Measurements from ENCODE around the gene PSAPL1.

Gene PSAPL1

DNA sequence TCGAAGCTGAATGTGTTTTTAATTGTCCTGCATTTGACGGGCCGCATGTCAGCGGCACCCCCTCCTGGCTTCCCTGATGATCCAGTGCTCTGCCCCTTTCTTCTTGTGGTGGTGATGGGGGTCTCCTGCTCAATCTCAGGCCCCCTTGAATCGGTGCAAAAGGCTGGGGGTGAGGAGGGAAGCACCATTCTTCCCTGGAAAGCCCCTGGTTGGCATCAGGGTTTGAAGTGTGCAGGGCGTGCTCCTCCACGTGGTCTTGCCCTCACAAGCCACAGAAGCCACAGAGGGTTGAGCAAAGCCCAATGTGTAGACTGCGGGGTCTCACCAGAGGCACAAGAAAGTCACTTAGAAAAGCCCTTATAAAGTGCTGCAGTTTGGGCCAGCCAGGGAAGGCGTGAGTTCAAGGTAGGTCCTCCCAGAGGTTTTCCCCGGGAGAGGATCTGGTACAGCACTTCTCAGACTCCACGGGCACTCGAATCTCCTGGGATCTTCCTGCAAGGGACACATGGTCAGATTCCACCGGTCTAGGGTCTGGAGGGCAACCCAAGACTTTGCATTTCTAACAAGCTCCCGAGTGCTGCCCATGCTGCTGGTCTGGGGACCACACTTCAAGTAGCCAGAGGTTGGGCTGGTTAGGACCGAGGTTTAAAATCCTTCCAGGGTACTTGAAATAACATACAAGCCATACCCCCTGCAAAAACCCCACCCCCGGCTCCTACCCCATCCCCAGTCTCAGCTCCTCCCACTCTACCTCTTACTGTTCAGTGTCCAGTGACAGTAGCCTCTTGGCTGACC, 35.1 kb downstream of the PSAPL1 start:
- Mint-ChIP-seq H3K4me3 (no peak overlapping the region), H3K27me3 (peaks cover 15% of the 10 kb centered on the region), H3K9me3 (peaks cover 6% of the 10 kb centered on the region)

DNA sequence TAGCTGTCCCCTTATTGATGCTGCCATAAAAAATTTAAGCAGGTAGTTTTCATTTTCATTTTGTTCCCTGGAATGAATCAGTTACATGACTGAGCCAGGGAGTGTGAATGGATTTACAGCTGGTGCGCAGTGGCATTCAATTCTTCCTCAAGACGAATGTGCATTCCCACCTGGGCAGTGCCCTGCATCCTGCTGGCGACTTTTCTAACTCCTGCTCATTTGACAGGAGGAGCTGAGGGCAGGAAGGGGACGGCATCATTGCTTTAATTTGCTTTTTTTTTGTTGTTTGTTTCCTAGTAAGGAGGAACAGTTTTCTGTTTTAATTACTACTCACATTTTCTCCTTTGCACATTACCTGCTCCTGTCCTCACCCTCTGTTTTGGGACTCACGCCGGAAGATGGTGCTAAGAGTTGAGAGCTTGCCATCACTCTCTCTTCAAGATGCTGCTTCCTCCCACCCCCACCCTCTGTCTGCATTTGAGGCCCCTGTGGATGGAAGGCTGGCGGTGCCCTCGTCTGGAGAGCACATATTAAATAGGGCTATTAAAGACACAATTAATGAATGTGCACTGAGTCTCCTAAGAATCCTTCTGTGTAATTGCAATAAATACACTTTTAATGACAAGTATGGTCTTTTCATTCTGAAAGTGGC, 35.8 kb downstream of the PSAPL1 start:
- H3K4me3 Mint-ChIP-seq, result no peak overlapping the region

More for the DNA sequence above, 35.1 kb downstream of the PSAPL1 start:
- no peak overlapping the region for H3K27ac Mint-ChIP-seq
- no peaks in the 10 kb centered on the region for H3K4me1 Mint-ChIP-seq
- H3K36me3 Mint-ChIP-seq, result no peaks in the 10 kb centered on the region

DNA sequence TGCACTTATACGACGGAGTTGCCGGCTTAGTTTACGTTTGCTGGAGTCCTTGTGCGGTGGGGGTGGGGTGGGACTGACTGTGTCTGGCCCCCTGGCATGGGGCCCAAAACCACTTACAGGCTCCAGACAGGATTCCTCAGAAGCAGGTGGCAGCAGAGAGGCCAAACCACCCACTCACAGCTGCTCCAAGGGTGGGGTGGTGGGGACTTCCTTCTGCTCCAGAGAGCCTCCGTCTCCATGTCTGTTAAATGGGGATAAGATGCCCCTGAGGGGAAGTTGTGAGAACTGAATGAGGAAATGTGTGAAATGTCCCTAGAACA, 36.7 kb downstream of the PSAPL1 start:
- Mint-ChIP-seq H3K27ac (no peak overlapping the region), H3K36me3 (no peaks in the 10 kb centered on the region), H3K4me3 (no peak overlapping the region), H3K4me1 (no peaks in the 10 kb centered on the region), H3K27me3 (peaks cover 16% of the 10 kb centered on the region), H3K9me3 (peaks cover 6% of the 10 kb centered on the region)

More for the DNA sequence above, 35.8 kb downstream of the PSAPL1 start:
- Mint-ChIP-seq H3K27me3 (peaks cover 15% of the 10 kb centered on the region), H3K9me3 (peaks cover 6% of the 10 kb centered on the region), H3K27ac (no peak overlapping the region), H3K36me3 (no peaks in the 10 kb centered on the region), H3K4me1 (no peaks in the 10 kb centered on the region)

DNA sequence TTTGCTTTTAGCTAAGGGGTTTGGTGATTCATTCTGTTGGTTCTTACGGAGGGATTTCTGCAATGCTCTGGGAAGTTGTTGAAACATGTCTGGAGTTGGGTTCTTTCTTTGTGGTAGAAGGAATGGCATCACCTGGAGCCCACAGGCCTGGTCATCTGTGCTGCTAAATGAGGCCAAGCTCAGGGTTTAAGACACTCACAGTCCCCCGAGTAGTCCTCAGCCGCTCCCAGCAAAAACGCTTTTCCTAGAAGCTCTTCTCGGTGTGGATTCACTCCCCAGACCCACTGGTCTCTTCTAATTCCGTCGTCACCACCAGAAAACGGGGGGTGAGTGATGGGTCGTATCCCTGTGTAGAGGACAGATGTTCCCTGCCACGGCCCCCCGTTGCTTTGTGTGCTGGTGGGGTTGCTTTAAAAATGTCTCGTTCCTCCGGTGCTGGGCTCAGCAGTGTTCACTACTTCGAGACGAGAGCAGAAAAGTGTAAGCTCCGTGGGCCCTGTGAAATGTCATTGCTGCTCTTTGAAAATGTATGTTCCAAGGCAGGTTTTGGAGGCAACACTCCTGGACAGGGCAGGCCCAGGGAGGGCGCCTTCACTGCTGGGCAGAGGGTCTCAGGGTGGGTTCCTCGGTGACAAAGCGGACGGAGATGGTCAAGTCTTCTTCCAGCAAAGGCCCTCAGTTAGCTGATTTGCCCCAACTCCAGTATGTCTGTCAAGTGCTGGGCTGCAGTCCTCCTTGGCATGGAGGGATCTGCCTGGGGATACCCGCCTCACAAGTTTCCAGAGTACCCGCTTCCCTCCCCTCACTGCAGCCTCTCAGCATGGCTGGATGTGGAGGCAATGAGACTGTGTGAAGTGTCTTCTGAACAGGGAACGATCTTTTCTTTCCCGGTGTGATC, 37.3 kb downstream of the PSAPL1 start:
- no peaks in the 10 kb centered on the region for H3K36me3 Mint-ChIP-seq
- no peaks in the 10 kb centered on the region for H3K4me1 Mint-ChIP-seq
- peaks cover 17% of the 10 kb centered on the region for H3K27me3 Mint-ChIP-seq
- no peak overlapping the region for H3K4me3 Mint-ChIP-seq
- H3K9me3 Mint-ChIP-seq, result peaks cover 6% of the 10 kb centered on the region
- H3K27ac Mint-ChIP-seq, result no peak overlapping the region

DNA sequence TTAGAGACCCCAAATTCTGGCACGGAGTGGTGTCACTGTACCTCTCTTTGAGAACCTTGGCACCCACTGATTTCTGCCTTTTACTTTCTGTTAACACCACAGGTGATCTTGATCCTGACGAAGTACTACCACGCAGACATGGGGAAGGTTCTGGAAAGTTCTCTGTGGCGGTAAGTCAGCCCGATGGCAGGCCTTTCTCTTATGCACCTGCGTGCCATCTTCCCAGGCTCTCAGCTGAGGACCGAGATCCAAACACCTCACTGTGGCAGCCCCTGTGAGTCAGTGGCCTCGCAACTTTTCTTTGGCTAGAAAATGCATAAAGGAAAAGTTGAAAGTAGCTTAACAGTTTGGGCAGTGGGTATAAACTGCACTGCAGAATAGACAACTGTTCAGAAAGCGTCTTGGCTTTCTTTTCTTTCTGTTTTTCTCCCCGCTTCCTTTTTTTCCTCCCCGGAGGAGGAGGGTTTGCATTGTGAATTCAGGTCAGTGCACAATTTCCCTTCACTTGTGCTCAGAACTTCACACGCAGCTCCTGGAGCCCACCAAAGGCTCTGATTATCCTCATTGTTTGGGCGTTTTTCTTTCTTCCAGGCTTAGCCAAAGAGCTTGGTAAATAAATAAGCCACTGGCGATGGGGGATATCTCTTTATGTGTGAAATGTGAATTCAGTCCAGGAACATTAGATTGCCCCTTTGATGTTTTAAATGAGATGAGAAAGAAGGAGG, 38.4 kb downstream of the PSAPL1 start:
- no peak overlapping the region for H3K27ac Mint-ChIP-seq
- no peaks in the 10 kb centered on the region for H3K36me3 Mint-ChIP-seq
- H3K4me3 Mint-ChIP-seq, result no peak overlapping the region
- peaks cover 17% of the 10 kb centered on the region for H3K27me3 Mint-ChIP-seq
- peaks cover 6% of the 10 kb centered on the region for H3K9me3 Mint-ChIP-seq
- H3K4me1 Mint-ChIP-seq, result no peaks in the 10 kb centered on the region

DNA sequence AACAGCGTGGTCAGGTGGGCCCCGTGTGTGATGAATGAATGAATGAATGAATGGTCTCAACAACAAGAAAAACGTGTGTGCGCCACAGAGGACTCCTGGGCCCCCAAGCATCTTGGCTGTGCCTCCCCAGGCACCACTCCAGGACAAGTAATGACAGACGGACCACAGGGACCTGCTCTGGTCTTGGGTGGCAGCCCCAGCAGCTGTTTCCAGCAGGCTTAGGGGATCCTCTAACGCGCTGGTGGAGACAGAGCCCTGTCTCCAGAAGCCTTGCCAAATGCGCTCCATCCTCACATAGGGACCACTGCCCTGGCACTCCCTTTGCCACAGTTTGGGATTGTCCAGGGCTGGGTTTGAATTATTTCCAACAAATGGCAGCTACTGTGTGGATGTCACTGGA, 39.1 kb downstream of the PSAPL1 start:
- Mint-ChIP-seq H3K4me1 (no peaks in the 10 kb centered on the region), H3K9me3 (peaks cover 3% of the 10 kb centered on the region), H3K36me3 (no peaks in the 10 kb centered on the region), H3K27ac (no peak overlapping the region), H3K27me3 (peaks cover 13% of the 10 kb centered on the region), H3K4me3 (no peak overlapping the region)

DNA sequence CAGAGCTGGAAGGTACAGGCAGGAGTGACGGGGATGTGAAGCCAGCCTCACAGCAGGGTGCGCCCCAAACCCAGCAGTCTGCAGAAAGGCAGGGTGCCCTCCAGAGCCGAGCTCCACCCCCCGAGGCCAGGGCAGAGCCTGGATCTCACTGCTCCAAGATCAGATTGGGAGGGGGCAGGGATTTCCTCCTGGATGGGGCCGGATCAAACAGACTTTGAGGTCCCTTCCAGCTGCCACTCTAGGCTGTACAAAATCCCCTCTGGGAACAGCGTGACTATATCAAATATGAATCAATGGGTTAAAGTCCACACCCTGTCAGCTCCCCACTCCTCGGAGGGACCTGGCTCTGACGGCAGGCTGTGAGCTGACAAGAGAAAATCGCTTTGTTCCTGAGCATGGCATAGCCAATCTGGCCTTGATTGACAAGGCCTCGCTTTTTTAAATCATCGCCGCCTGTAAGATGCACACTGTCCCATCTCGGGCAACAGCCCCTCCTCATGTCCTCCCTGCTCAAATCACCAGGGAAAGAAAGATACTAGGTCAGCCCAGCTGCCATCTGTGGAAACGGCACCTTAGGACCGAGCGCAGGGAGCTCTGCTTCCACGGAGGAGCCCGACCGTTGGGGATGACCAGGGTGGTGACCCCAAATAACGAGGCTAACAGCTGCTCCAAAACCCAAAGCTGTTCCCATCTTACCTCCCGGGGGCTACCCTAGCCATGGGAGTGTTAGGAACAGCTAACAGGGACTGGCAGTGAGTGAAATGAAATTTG, 39.9 kb downstream of the PSAPL1 start:
- peaks cover 9% of the 10 kb centered on the region for H3K27me3 Mint-ChIP-seq
- no peaks in the 10 kb centered on the region for H3K36me3 Mint-ChIP-seq
- H3K9me3 Mint-ChIP-seq, result no peaks in the 10 kb centered on the region
- no peak overlapping the region for H3K4me3 Mint-ChIP-seq
- H3K27ac Mint-ChIP-seq, result no peak overlapping the region
- no peaks in the 10 kb centered on the region for H3K4me1 Mint-ChIP-seq

DNA sequence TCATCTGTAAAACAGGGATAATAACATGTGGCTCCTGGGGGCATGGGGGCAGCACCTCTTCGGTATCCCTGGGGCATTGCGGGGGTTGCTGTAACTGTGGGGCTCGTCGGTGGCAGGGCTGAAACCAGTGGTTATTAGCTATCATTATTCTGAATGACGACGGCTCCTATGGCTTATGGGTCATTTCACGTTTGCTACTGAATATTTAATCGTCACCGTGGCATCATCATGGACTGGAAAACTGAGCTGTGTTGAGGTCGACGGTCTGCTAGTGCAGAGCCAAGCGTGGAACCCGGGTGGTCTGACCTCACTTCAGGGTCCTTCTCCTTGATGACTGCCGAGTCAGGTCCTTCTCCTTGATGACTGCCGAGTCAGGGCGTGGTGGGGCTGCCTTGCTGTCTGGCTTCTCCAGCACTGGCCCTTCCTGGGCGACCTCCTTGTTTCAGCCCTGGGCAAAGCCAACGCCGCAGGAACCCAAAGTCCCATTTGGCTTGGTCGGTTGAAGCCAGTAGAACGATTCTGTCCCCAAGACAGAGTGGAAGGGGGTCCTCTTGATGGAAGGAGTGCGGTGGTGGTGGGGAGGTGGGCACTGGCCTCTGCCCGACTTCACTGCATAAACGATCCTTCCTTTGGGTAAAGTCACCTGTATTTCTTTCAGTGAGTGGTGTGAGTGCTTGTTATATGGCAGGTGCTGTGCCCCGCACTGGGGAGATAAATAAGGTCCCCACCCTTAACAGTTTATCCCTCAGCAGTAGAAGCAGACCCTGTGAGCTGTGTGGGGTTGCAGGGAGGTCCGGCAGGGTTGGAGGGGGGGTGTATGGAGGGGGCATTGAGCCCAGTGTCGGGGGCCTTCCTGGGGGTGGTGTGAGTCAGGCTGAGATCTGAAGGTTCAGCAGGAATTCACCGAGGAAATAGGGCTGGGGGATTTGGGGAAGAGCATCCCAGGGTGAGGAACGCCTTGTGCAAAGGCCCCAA, 40.8 kb downstream of the PSAPL1 start:
- Mint-ChIP-seq H3K27ac (no peak overlapping the region), H3K4me1 (no peaks in the 10 kb centered on the region), H3K9me3 (no peaks in the 10 kb centered on the region), H3K36me3 (no peaks in the 10 kb centered on the region), H3K4me3 (no peak overlapping the region), H3K27me3 (peaks cover 6% of the 10 kb centered on the region)

DNA sequence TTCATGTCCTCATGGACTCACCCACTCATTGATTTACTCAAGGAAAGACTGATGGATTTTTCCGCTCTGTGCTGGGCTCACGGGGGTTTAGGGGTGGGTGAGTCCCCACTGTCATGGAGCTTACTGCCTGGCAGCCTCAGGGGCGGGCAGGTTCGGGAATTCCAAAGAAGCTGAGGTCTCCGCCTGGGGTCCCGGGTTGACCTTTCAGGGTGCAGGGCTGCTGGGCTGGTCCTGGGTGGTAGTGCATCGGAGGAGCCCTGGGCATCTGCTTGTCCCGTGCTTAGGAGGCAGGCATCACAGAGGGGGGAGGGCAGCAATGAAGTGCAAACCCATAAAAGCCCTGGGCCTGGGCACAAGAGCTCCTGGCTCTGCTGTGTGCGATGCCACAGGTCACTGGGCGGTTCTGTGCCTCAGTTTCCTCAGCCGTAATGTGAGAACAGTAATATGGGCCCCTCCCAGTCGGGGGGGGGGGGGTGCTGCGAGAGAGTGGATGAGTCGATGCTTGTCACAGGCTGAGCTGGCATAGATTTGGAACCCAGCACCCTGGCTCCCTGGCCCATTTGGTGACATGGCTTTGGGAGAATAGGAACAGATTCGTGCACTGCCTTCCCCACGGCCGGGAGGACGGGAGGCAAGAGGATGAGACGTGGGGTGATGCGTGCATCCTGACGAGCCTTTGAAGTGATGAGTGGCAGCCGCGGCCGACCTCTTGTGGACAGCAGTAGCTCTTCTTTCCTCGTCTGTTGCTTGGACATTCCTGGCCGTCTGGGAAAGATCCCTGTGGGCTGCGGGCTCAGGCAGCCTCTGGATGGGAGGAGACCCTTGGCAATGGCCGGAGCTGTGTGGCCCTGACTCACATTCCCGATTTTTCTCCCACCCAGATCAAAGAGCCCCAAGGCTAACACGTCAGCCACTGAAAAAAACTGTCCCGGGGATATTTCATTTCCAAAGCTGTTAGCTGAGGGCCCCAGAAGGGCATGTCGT, 42.0 kb downstream of the PSAPL1 start:
- H3K36me3 Mint-ChIP-seq, result no peaks in the 10 kb centered on the region
- H3K4me1 Mint-ChIP-seq, result no peaks in the 10 kb centered on the region
- H3K4me3 Mint-ChIP-seq, result no peak overlapping the region
- no peaks in the 10 kb centered on the region for H3K9me3 Mint-ChIP-seq
- peaks cover 2% of the 10 kb centered on the region for H3K27me3 Mint-ChIP-seq
- H3K27ac Mint-ChIP-seq, result no peak overlapping the region

DNA sequence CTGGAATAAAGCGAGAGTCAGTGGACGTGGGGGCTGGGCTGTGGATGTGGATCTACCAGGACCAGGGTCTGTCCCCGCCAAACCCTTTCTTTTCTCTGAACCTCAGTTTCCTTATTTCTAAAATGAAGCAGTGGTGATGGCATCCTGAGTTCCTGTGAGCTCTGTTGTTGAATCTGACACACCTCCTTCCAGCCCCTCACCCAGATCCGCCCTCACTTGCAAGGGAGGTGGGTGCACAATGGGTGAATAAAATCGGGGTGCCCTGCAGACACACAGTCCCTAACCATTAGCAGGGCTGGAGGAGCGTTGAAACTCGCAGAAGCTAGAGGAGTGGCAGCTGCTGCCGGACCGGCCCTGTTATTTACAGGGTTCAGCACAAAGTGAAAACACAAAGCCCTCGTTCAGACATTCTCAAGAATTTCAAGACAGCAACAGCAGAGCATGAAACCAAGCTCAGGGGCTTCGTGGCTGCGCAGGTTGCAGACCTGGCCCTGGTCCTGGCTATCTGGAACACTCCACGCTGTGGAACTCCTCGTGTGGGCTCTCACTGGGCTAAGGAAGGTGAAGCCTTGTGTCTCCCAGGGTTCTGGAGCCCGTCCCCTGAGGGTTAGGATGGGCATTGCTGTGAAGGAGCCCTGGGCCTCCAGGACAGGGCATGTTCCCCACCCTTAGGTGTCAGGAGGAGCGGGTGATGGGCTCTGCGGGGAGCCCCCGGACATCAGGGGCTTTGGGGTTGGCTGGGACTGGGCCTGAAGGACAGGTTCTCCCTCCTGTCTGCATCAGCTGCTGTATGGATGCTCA, 42.9 kb downstream of the PSAPL1 start:
- no peaks in the 10 kb centered on the region for H3K9me3 Mint-ChIP-seq
- peaks cover 2% of the 10 kb centered on the region for H3K27me3 Mint-ChIP-seq
- no peak overlapping the region for H3K27ac Mint-ChIP-seq
- no peaks in the 10 kb centered on the region for H3K4me1 Mint-ChIP-seq
- no peak overlapping the region for H3K4me3 Mint-ChIP-seq
- no peaks in the 10 kb centered on the region for H3K36me3 Mint-ChIP-seq

DNA sequence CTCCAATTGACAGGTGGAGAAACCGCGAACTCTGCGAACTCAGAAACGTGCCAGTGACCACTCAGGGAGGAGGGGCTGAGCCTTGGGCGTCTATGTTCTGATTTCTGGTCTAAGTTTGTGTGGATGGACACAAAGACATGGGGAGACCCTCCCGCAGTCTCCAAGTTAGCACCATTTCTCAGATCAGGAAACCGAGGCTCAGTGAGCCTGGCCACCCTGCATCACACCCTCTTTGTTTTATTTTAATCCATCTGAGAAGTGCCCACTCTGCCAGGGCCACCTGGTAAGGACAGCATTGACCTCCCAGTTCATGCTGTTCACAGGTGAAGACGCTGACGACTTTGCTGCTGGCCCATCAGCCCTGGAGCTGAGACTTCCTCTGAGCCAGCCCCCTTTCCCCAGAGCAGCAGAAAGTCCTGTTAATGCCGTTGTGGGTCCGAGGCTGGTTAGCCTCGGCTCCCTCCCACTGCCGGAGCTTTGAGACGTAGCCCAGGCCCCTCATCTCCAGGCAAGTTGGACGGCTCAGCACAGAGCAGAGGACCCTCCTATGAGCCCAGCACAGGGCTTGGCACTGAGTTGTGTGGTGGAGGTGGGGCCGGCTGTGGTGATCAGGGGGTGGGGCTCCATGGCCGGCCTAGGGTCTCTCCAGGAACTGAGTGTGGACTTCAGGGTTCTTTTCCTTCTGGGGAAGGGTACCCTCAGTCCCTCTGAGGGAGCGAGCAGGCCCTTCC, 43.7 kb downstream of the PSAPL1 start:
- Mint-ChIP-seq H3K4me1 (no peaks in the 10 kb centered on the region), H3K36me3 (no peaks in the 10 kb centered on the region), H3K9me3 (no peaks in the 10 kb centered on the region), H3K27ac (no peak overlapping the region), H3K4me3 (no peak overlapping the region), H3K27me3 (peaks cover 2% of the 10 kb centered on the region)

DNA sequence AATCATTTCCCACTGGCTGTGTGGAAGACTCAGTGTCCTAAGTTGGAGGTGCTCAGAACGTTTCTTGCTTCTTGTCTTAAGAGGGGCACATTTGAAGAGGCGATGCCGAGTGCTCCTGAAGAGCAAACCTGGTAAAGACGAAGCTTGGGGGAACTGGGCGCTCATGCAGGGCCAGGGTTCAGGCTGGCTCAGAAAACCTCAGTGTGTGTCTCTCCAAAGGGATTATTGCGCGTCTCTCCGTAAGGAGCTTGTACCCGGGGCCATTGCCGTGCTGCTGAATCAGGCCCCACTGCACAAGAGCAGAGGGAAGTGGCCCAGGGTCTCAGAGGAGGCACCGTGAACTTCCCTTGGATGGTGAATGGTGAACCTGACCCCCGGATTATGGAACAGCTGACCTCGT, 44.4 kb downstream of the PSAPL1 start:
- peak overlapping the region; percentile 30 for H3K27ac Mint-ChIP-seq
- no peak overlapping the region for H3K4me3 Mint-ChIP-seq
- peaks cover 2% of the 10 kb centered on the region for H3K27me3 Mint-ChIP-seq
- no peaks in the 10 kb centered on the region for H3K36me3 Mint-ChIP-seq
- H3K4me1 Mint-ChIP-seq, result no peaks in the 10 kb centered on the region
- H3K9me3 Mint-ChIP-seq, result no peaks in the 10 kb centered on the region

All from activated naive CD4-positive, alpha-beta T cell treated with anti-CD3 and anti-CD28 coated beads, Interleukin-2, amount 50 U/mL, for 24 hours (primary cell).